ENCODE data around the gene SMIM14. TPM values are rescaled to one million over a fixed set of nuclear protein-coding genes. Genes with fewer than 3 reads are reported as not detected.

Gene SMIM14
- total RNA-seq, 1 donor from 2014 or later: 58.4 TPM

DNA sequence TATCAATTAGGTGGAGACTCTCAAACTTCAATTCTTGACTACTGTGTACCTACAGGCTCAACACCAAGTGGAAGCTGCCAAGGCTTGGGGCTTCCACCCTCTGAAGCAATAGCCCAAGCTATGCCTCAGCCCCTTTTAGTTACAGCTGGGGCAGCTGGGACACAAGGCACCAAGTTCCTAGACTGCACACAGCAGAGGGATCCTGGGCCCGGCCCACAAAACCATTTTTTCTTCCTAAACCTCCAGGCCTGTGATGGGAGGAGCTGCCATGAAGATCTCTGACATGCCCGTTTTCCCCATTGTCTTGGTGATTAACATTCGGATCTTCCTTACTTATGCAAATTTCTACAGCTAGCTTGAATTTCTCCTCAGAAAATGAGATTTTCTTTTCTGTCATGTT lies 108.0 kb downstream of the SMIM14 start:
- H3K4me3 ChIP-seq (ENCODE audit: low read depth, low read length): no peak overlapping the region
- no peak for DNase-seq (ENCODE audit: low read depth)
- TF ChIP-seq, protein P1, sequence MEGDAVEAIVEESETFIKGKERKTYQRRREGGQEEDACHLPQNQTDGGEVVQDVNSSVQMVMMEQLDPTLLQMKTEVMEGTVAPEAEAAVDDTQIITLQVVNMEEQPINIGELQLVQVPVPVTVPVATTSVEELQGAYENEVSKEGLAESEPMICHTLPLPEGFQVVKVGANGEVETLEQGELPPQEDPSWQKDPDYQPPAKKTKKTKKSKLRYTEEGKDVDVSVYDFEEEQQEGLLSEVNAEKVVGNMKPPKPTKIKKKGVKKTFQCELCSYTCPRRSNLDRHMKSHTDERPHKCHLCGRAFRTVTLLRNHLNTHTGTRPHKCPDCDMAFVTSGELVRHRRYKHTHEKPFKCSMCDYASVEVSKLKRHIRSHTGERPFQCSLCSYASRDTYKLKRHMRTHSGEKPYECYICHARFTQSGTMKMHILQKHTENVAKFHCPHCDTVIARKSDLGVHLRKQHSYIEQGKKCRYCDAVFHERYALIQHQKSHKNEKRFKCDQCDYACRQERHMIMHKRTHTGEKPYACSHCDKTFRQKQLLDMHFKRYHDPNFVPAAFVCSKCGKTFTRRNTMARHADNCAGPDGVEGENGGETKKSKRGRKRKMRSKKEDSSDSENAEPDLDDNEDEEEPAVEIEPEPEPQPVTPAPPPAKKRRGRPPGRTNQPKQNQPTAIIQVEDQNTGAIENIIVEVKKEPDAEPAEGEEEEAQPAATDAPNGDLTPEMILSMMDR (IDR thresholded peaks at IDR 0.05; ENCODE audit: insufficient read depth, low read length, poor library complexity, severe bottlenecking): no peak
- no peaks in the 10 kb centered on the region for H3K36me3 ChIP-seq (ENCODE audit: control insufficient read depth, insufficient read depth, low read length)
- H3K27me3 ChIP-seq (ENCODE audit: control insufficient read depth, insufficient read depth, low read length): no peaks in the 10 kb centered on the region

DNA sequence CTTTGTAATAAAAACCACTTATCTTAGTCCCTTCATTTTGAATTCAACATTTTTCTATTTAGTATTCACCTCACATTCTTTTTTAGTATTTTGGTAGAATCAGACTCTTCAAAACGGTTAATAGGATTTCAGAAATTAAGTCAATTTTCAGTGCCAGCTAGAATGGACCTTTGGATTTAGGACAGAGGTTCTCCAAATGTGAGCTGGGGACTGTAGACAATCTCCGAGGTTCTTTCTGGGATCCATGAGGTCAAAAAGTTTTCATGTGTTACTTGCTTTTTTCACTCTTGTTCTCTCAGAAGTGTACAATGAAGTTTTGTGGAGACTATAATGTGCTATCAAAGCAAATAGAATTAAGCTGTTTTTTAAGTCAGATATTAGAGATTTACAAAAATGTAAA lies 109.1 kb downstream of the SMIM14 start:
- no peak for DNase-seq (ENCODE audit: low read depth)
- H3K27me3 ChIP-seq (ENCODE audit: control insufficient read depth, insufficient read depth, low read length): no peaks in the 10 kb centered on the region
- no peaks in the 10 kb centered on the region for H3K36me3 ChIP-seq (ENCODE audit: control insufficient read depth, insufficient read depth, low read length)
- TF ChIP-seq, protein P1 (IDR thresholded peaks at IDR 0.05; ENCODE audit: insufficient read depth, low read length, poor library complexity, severe bottlenecking): no peak
- no peak overlapping the region for H3K4me3 ChIP-seq (ENCODE audit: low read depth, low read length)

DNA sequence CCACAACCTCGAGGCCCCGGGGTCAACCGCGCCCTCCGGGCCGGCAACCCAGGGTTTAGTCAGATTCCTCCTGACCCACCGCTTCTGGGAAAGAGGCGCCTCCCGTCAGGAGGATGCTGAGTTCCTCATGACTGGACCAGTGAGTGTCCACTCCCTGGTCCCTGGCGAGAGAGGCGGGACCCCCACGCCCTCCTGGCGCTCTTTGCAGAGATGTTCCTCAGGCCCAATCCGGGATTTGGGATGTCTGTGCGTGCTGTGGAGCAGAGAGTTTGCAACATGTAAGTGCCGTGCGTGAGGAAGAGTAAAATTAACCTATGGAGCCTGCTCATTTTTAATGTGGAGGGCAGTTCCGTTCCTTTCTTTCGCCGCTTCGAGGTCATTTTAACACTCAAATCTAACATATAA lies 110.6 kb downstream of the SMIM14 start:
- Histone ChIP-seq H3K27me3 (ENCODE audit: control insufficient read depth, insufficient read depth, low read length) (no peaks in the 10 kb centered on the region), H3K36me3 (ENCODE audit: control insufficient read depth, insufficient read depth, low read length) (no peaks in the 10 kb centered on the region), H3K4me3 (ENCODE audit: low read depth, low read length) (peak overlapping the region; percentile 97)
- no peak for DNase-seq (ENCODE audit: low read depth)
- TF ChIP-seq, protein P1 (IDR thresholded peaks at IDR 0.05; ENCODE audit: insufficient read depth, low read length, poor library complexity, severe bottlenecking): no peak

DNA sequence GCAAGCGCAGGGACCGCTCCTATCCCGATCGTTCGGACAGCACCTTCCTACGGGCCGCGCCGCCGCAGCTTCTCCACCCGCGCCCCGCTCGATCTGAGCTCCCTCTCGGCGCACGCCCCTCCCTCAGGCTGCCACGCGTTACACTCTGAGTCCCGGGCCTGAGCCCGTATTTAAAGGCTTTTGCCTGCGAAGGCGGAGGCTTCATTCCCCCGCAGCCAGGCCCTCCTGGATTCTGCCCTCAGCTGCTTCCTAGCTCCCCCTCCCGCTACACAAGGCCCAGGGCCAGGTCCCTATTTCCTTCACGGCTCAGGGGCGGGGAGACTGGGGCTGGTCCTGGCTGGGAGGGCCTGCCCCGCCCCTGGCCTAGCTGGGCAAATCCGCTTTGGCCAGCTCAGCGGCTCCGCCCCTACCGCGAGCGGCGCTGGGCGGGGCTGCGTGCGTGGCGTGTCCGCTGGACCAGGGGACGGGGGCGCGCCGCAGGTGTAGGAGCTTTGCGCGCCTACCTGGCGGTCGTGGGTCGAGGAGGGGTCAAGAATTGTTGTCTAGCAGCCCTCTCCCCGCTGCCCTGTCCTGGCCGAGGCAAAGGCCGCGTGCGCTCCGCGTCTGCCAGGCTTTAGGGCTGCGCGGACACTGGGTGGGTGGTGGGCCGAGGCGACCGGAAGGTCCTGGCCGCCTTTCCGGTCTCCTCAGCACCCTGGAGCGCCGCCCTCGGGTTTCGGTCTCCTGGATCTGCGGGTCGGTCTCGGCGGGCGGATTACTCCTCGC lies 111.2 kb downstream of the SMIM14 start, which contains the start of gene UGDH:
Gene UGDH (minus strand): TSS at position 144 of the 765 bp plus-strand sequence. CDS start 5,927 bp downstream, outside the sequence.
- Histone ChIP-seq H3K27me3 (ENCODE audit: control insufficient read depth, insufficient read depth, low read length) (no peaks in the 10 kb centered on the region), H3K4me3 (ENCODE audit: low read depth, low read length) (peak within 1 kb of the TSS; percentile 97), H3K36me3 (ENCODE audit: control insufficient read depth, insufficient read depth, low read length) (no peaks in the 10 kb centered on the region)
- TF ChIP-seq, protein P1 (IDR thresholded peaks at IDR 0.05; ENCODE audit: insufficient read depth, low read length, poor library complexity, severe bottlenecking): no peak
- peak; percentile 94 for DNase-seq (ENCODE audit: low read depth)

DNA sequence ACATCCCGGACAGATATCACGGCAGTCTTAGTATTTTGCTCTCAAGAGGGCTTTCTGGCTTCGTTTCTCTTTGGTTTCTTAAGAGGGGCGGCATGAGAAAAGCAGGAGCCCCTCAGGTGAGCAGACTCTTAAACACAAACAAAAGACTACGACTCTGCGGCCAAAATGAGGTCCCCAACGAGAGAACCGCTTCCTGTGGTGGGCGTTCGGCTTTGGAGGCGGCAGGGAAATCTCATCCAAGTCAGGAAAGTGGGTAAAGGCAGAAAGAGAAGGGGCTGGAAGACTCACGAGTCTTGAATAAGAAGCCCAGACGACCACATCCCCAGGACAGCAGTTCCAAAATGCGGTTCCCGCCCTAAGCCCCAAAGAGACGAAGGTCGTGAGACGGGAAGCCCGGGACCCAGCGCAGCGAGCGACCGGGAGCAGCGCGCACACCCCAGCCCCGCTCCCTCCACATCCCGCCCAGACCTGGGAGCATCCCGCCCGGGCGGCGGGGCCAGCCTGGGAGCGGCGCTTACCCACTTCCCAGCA lies 111.8 kb downstream of the SMIM14 start:
- Histone ChIP-seq H3K36me3 (ENCODE audit: control insufficient read depth, insufficient read depth, low read length) (no peaks in the 10 kb centered on the region), H3K4me3 (ENCODE audit: low read depth, low read length) (peak overlapping the region; percentile 97), H3K27me3 (ENCODE audit: control insufficient read depth, insufficient read depth, low read length) (no peaks in the 10 kb centered on the region)
- TF ChIP-seq, protein P1 (IDR thresholded peaks at IDR 0.05; ENCODE audit: insufficient read depth, low read length, poor library complexity, severe bottlenecking): no peak
- no peak for DNase-seq (ENCODE audit: low read depth)

All from kidney epithelial cell (primary cell).